BE2C (cell line): Measurements from ENCODE around the gene CTCF.
A peak's percentile ranks its signal among the peaks of the same experiment; 100 is the strongest.

Experiments used
- DNase-seq: peaks from one replicate; pipeline ENCODE4 v3.0.0-alpha.2; 2020
- H3K27me3 ChIP-seq: fragments of 250-450 bp; sonication (Bioruptor Pico); 2 replicates; pipeline ENCODE4 v1.5.1; 2020; ENCODE audit warnings: mild to moderate bottlenecking
- H3K36me3 ChIP-seq: fragments of 250-450 bp; sonication (Bioruptor Pico); 2 replicates; pipeline ENCODE4 v1.5.1; 2020; ENCODE audit warnings: mild to moderate bottlenecking
- H3K4me1 ChIP-seq: fragments of 250-450 bp; sonication (Bioruptor Pico); 2 replicates; pipeline ENCODE4 v1.5.1; 2020
- H3K4me3 ChIP-seq: 2 replicates; pipeline ENCODE4 v1.5.1; 2011; ENCODE audit warnings: low read depth, low read length
- H3K9me3 ChIP-seq: fragments of 250-450 bp; sonication (Bioruptor Pico); 2 replicates; pipeline ENCODE4 v1.5.1; 2020
- TF ChIP-seq, protein P1 (sequence below): IDR thresholded peaks from 2 replicates; pipeline ENCODE4 v1.5.1; 2012; ENCODE audit warnings: mild to moderate bottlenecking, low read depth, low read length

The CTCF gene

DNA sequence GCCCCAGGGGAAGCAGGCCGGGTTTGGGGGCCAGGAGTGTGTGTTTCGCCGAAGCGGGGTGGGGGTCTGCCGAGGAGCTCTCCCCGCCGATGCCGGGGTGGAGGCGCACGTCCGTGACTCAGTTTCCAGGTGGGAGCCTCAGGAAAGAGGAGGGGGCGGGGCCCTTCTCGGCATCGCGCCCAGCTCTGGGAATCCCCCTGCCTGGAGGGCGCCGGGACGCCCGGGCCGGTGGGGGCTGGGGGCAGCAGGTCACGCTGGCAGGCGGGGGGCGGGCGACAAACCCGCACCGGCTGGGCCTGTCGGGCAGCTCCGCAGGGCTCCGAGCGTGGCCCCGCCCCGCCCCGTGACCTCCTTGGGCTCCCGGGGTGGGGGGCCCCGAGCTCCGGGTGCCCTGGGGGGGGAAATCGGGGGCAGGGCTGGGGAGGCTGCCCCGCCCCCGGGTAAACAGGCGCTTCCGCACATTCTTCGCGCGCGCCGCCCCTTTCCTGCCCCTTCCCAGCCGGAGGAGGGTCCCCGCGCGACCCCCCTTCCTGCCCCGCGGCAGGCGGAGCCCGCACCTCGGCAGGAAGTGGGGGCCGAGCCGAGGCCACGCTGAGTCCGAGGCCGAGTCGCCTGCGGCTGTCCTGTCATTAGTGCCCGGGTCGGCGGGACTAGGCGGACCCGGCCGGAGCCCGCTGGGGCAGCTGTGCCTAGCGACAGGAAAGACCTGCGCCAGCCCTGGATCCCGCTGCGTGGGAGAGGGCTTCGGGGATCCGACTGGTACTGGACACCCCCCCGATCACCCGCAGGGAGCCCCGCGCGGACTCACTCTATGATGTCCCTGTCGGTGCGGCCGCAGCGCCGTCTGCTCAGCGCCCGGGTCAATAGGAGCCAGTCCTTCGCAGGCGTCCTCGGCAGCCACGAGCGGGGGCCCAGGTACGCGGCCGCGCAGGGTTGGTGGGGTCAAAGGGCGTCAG is 24.4 kb upstream of the CTCF start:
- peaks cover 4% of the 10 kb centered on the region; the same call in 1 of the 2 replicates for H3K4me1 ChIP-seq
- no peak for DNase-seq
- H3K36me3 ChIP-seq, result peaks cover 17% of the 10 kb centered on the region
- peak overlapping the region; percentile 48 for H3K4me3 ChIP-seq
- H3K9me3 ChIP-seq, result no peaks in the 10 kb centered on the region; the same call in 1 of the 2 replicates
- TF ChIP-seq, protein P1, sequence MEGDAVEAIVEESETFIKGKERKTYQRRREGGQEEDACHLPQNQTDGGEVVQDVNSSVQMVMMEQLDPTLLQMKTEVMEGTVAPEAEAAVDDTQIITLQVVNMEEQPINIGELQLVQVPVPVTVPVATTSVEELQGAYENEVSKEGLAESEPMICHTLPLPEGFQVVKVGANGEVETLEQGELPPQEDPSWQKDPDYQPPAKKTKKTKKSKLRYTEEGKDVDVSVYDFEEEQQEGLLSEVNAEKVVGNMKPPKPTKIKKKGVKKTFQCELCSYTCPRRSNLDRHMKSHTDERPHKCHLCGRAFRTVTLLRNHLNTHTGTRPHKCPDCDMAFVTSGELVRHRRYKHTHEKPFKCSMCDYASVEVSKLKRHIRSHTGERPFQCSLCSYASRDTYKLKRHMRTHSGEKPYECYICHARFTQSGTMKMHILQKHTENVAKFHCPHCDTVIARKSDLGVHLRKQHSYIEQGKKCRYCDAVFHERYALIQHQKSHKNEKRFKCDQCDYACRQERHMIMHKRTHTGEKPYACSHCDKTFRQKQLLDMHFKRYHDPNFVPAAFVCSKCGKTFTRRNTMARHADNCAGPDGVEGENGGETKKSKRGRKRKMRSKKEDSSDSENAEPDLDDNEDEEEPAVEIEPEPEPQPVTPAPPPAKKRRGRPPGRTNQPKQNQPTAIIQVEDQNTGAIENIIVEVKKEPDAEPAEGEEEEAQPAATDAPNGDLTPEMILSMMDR, result no peak
- H3K27me3 ChIP-seq, result no peaks in the 10 kb centered on the region

DNA sequence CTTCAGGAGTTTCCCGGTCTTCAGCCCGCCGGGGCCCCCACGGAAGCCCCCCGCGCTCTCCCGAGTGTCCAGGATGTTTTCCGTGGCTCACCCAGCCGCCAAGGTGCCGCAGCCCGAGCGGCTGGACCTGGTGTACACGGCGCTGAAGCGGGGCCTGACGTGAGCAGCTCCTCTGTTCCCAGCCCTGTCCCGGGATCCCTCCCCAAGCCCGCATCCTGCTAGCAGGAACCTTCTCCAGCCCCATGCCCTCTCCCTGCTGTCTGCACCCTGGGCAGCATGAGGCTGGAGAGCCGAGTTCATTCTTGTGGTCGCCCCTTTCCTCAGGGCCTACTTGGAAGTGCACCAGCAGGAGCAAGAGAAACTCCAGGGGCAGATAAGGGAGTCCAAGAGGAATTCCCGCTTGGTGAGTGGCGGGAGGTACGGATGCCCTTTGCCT is 23.6 kb upstream of the CTCF start:
- DNase-seq, result no peak
- Histone ChIP-seq H3K4me1 (peaks cover 4% of the 10 kb centered on the region; the same call in 1 of the 2 replicates), H3K36me3 (peaks cover 20% of the 10 kb centered on the region), H3K9me3 (no peaks in the 10 kb centered on the region; the same call in 1 of the 2 replicates), H3K27me3 (no peaks in the 10 kb centered on the region), H3K4me3 (no peak overlapping the region)
- TF ChIP-seq, protein P1, result no peak

DNA sequence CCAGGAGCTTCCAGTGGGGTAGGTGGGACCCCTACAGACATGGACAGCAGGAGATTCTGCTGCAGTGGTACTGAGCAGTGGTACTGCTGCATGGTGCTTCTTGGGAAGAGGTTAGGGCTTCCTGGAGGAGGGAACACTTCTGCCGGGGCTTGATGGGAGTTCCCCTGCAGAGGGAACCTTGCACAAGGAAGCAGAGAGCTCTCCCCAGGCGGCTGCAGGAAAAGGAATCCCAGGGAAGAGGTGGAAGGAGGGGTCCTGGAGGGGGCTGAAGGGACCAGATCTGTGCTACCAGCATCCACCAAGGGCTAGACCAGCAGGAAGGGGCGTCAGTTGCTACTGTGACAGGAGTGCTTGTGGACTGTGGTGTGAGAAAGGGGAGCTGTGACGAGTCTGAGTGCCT is 23.1 kb upstream of the CTCF start:
- Histone ChIP-seq H3K4me1 (peaks cover 4% of the 10 kb centered on the region; the same call in 1 of the 2 replicates), H3K27me3 (no peaks in the 10 kb centered on the region)

DNA sequence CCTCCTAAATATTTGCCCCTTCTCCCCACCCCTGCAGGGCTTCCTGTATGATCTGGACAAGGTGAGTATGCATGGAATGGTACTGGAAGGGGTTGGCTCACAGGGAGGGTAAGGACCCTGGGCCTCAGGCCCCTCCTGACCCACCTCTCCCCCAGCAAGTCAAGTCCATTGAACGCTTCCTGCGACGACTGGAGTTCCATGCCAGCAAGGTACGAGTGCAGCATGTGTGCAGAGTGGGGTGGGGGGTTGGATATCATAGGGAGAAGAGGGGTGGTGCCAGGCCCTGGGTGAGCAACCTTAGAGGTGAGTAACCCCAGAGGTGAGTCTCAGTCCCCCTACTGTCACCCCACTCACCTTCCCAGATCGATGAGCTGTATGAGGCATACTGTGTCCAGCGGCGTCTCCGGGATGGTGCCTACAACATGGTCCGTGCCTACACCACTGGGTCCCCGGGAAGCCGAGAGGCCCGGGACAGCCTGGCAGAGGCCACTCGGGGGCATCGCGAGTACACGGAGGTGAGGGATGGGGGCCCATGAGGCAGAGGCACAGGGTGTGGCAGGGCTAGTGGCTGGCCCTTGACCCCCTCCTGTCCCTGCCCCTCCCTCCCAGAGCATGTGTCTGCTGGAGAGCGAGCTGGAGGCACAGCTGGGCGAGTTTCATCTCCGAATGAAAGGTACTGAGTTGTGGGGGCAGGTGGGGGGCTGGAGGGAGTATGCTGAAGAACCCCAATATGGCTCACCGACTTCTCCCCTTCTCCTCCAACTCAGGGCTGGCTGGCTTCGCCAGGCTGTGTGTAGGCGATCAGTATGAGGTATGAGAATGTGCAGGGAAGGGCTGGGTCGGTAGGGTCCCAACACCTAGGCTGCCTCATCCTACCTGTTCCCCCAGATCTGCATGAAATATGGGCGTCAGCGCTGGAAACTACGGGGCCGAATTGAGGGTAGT is 22.4 kb upstream of the CTCF start:
- no peak overlapping the region for H3K4me3 ChIP-seq
- H3K27me3 ChIP-seq, result no peaks in the 10 kb centered on the region
- no peak for DNase-seq
- TF ChIP-seq, protein P1, result no peak
- peaks cover 4% of the 10 kb centered on the region; the same call in 1 of the 2 replicates for H3K4me1 ChIP-seq
- H3K9me3 ChIP-seq, result no peaks in the 10 kb centered on the region; the same call in 1 of the 2 replicates
- peaks cover 25% of the 10 kb centered on the region for H3K36me3 ChIP-seq

More for the DNA sequence above, 23.1 kb upstream of the CTCF start:
- H3K4me3 ChIP-seq, result no peak overlapping the region
- H3K9me3 ChIP-seq, result no peaks in the 10 kb centered on the region; the same call in 1 of the 2 replicates
- TF ChIP-seq, protein P1, result no peak
- no peak for DNase-seq
- H3K36me3 ChIP-seq, result peaks cover 20% of the 10 kb centered on the region

DNA sequence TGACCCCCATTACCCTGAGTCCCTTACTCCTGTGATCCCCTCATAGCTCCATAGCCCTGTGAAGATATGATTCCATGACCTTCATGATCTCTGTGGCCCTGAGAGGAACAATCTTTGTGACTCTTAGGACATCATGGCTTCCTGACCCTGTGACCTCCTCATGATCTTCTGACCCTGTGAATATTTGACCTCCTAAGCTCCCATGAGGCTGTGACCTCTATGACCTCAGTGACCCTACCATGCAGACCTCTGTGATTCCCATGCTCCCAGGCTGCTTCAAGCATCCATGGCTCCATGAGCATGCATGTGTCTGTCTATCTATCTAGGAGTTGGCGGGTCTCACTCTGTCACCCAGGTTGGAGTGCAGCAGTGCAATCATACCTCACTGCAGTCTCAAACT is 21.6 kb upstream of the CTCF start:
- TF ChIP-seq, protein P1, result no peak
- H3K36me3 ChIP-seq, result peaks cover 30% of the 10 kb centered on the region
- DNase-seq, result no peak
- H3K9me3 ChIP-seq, result no peaks in the 10 kb centered on the region; the same call in 1 of the 2 replicates
- H3K27me3 ChIP-seq, result no peaks in the 10 kb centered on the region
- no peak overlapping the region for H3K4me3 ChIP-seq
- peaks cover 4% of the 10 kb centered on the region; the same call in 1 of the 2 replicates for H3K4me1 ChIP-seq
